Endothelial cell of umbilical vein (primary cell): ENCODE results near the gene PLCD1. TPM values are rescaled to one million over a fixed set of nuclear protein-coding genes. Genes with fewer than 3 reads are reported as not detected.

Experiments used
- BruUV-seq: library from RNA; stranded (reverse); fragments of 400-500 nt; replicated peaks from 2 replicates; lab custom pipeline; 2021; lab: Mats Ljungman, UMichigan
- CTCF ChIA-PET: fragments of 300-600, 350-600 bp; sonication (Branson Sonifier 250); formaldehyde crosslinking; loops from one replicate; lab custom pipeline; 2021; ENCODE audit warnings: antibody characterized with exemption, inconsistent platforms; lab: Charles Lee
- POLR2A ChIA-PET: fragments of 300-600, 350-600 bp; sonication (Branson Sonifier 250); formaldehyde crosslinking; loops from one replicate; lab custom pipeline; 2021; ENCODE audit warnings: antibody characterized with exemption, inconsistent platforms; lab: Charles Lee
- DNase-seq: peaks from one replicate; pipeline ENCODE4 v3.0.0-alpha.2; 2011; ENCODE audit warnings: low read depth, low spot score
- FAIRE-seq: peaks from 2 replicates; lab custom pipeline; 2011; peaks lifted over from hg19 to GRCh38; lab: Jason Lieb, UNC
- H2AFZ ChIP-seq: 2 replicates; pipeline ENCODE4 v1.6.0; 2012; ENCODE audit warnings: low read depth, low read length, control low read depth, inconsistent platforms
- H3K27ac ChIP-seq: 2 replicates; pipeline ENCODE4 v1.5.1; 2011; ENCODE audit warnings: low read depth, mild to moderate bottlenecking, control low read depth, low read length, moderate library complexity; ENCODE audit not compliant: insufficient read depth
- H3K27me3 ChIP-seq, 2 experiments: 2 replicates each; pipeline versions ENCODE4 v1.6.0 to v1.6.1; 2011; ENCODE audit warnings: low read length in 2 of 2, mixed read lengths in 1 of 2; ENCODE audit not compliant: control insufficient read depth in 2 of 2, insufficient read depth in 2 of 2
- H3K36me3 ChIP-seq, 2 experiments: 2 replicates in 1 of 2; 3 replicates in 1 of 2; pipeline ENCODE4 v1.5.1; 2011; ENCODE audit warnings: low read length in 2 of 2, mild to moderate bottlenecking in 1 of 2, moderate library complexity in 1 of 2; ENCODE audit not compliant: control insufficient read depth in 2 of 2, insufficient read depth in 2 of 2; ENCODE audit errors: extremely low read depth in 1 of 2
- H3K4me1 ChIP-seq: 3 replicates; pipeline ENCODE4 v1.5.1; 2011; ENCODE audit warnings: mild to moderate bottlenecking, low read length; ENCODE audit not compliant: control insufficient read depth, insufficient read depth; ENCODE audit errors: extremely low read depth
- H3K4me2 ChIP-seq: 2 replicates; pipeline ENCODE4 v1.6.1; 2011; ENCODE audit warnings: low read length, control low read depth, mixed read lengths; ENCODE audit not compliant: insufficient read depth
- H3K4me3 ChIP-seq, 3 experiments: fragments of 200-600 bp in 1 of 3; sonication (generic), shearing (Covaris generic) in 1 of 3; replicated peaks in 1 of 3; 2 replicates each; pipeline ENCODE4 v1.5.1; 2011 to 2016; ENCODE audit warnings: control low read depth in 3 of 3, low read length in 3 of 3, mild to moderate bottlenecking in 2 of 3, inconsistent platforms in 1 of 3, low read depth in 1 of 3, moderate library complexity in 1 of 3; ENCODE audit not compliant: insufficient read depth in 1 of 3
- H3K79me2 ChIP-seq: 2 replicates; pipeline ENCODE4 v1.6.0; 2012; ENCODE audit warnings: low read length, inconsistent platforms; ENCODE audit not compliant: control insufficient read depth, insufficient read depth
- H3K9ac ChIP-seq: replicated peaks from 2 replicates; pipeline ENCODE3; 2011; ENCODE audit warnings: low read length, control low read depth; ENCODE audit not compliant: insufficient read depth; ENCODE audit errors: extremely low read depth
- H3K9me1 ChIP-seq: replicated peaks from 3 replicates; pipeline ENCODE4 v1.6.0; 2011; ENCODE audit warnings: mild to moderate bottlenecking, low read length; ENCODE audit not compliant: control insufficient read depth, insufficient read depth; ENCODE audit errors: extremely low read depth
- H3K9me3 ChIP-seq: replicated peaks from 2 replicates; pipeline ENCODE4 v1.5.1; 2012; ENCODE audit warnings: low read length, inconsistent platforms; ENCODE audit not compliant: control insufficient read depth, insufficient read depth
- H4K20me1 ChIP-seq: replicated peaks from 2 replicates; pipeline ENCODE3; 2011; ENCODE audit warnings: mild to moderate bottlenecking, low read length; ENCODE audit not compliant: control insufficient read depth, insufficient read depth; ENCODE audit errors: extremely low read depth
- MYC ChIP-seq: IDR thresholded peaks from one replicate; pipeline ENCODE4 v1.6.1; 2011; ENCODE audit warnings: mild to moderate bottlenecking, low read depth, low read length
- POLR2AphosphoS5 ChIP-seq: IDR thresholded peaks from 2 replicates; pipeline ENCODE4 v1.6.1; 2012; ENCODE audit warnings: low read depth, mild to moderate bottlenecking, control low read depth, low read length, moderate library complexity; ENCODE audit not compliant: insufficient read depth
- dilution Hi-C: fragments of 300-500 bp; cut with MboI; formaldehyde crosslinking; loops from one replicate; pipeline ENCODE4 v1.15.0; 2019; ENCODE audit warnings: low sequenced_read_pairs; ENCODE audit not compliant: extremely low pct_ligation_motif_present
- intact Hi-C: fragments of 100-400 bp; cut with micrococcal nuclease; formaldehyde crosslinking; loops from one replicate; pipeline ENCODE4 v1.10.0; 2022
- polyA plus RNA-seq, 4 experiments: library from polyadenylated mRNA; depleted of rRNA in 3 of 4; stranded (reverse) in 3 of 4; unstranded in 1 of 4; fragments of >200 nt; gene quantifications; 2 replicates each; pipeline versions ENCODE4 v1.2.1 to v1.2.3, GENCODE V29; 2011 to 2012; ENCODE audit warnings: missing spikeins in 1 of 4
- total RNA-seq: library from RNA; stranded (reverse); gene quantifications from 2 replicates; pipeline ENCODE4 v1.2.3, GENCODE V29; 2021
- TF ChIP-seq, protein P1 (sequence below), 2 donors: IDR thresholded peaks; 1 replicate in 1 of 2; 2 replicates in 1 of 2; pipeline ENCODE4 v1.5.1; 2011; ENCODE audit warnings: low read length in 2 of 2, mild to moderate bottlenecking in 2 of 2, moderate library complexity in 2 of 2, control low read depth in 1 of 2, inconsistent platforms in 1 of 2, low read depth in 1 of 2; ENCODE audit not compliant: insufficient read depth in 1 of 2; ENCODE audit errors: extremely low read depth in 1 of 2
- TF ChIP-seq, protein P2 (sequence below): IDR thresholded peaks from 2 replicates; pipeline ENCODE4 v1.6.1; 2011; ENCODE audit not compliant: insufficient read depth, insufficient read length

Gene PLCD1
- total and polyA plus RNA-seq, 2 donors (not counting 3 experiments of a cell fraction or from before 2014, with no cell fraction given), result 12.6 to 15.3 TPM

GRCh38 chr3:37996785-37997301 lies 32.6 kb downstream of the PLCD1 start:
- no TSS peak for BruUV-seq
- no peak overlapping the region for H2AFZ ChIP-seq
- intact Hi-C loops, result no loop called here
- peak; percentile 97 for FAIRE-seq
- H3K79me2 ChIP-seq, result no peaks in the 10 kb centered on the region
- H3K36me3 ChIP-seq, result peaks cover 0 to 3% of the 10 kb centered on the region in 2 experiments
- ChIA-PET CTCF (interaction anchor here (0.6 to 1.6 kb wide), 27 partner anchors 12 to 654 kb away, joined by 3 to 68 read pairs (median 4); partner anchors contain the start of genes ACAA1, PLCD1 and XYLB), POLR2A (no interaction called here)
- DNase-seq, result peak; percentile 84
- TF ChIP-seq, protein P1, sequence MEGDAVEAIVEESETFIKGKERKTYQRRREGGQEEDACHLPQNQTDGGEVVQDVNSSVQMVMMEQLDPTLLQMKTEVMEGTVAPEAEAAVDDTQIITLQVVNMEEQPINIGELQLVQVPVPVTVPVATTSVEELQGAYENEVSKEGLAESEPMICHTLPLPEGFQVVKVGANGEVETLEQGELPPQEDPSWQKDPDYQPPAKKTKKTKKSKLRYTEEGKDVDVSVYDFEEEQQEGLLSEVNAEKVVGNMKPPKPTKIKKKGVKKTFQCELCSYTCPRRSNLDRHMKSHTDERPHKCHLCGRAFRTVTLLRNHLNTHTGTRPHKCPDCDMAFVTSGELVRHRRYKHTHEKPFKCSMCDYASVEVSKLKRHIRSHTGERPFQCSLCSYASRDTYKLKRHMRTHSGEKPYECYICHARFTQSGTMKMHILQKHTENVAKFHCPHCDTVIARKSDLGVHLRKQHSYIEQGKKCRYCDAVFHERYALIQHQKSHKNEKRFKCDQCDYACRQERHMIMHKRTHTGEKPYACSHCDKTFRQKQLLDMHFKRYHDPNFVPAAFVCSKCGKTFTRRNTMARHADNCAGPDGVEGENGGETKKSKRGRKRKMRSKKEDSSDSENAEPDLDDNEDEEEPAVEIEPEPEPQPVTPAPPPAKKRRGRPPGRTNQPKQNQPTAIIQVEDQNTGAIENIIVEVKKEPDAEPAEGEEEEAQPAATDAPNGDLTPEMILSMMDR (IDR thresholded peaks at IDR 0.05; ENCODE audit: extremely low read depth in 1 of 2, insufficient read depth in 1 of 2, low read depth in 1 of 2, low read length in 2 of 2), result peak; percentile 90
- TF ChIP-seq POLR2AphosphoS5 (no peak), MYC (peak; percentile 98)
- TF ChIP-seq, protein P2, sequence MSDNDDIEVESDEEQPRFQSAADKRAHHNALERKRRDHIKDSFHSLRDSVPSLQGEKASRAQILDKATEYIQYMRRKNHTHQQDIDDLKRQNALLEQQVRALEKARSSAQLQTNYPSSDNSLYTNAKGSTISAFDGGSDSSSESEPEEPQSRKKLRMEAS, result peak; percentile 98
- no peak overlapping the region for H3K27ac ChIP-seq
- peaks cover 15% of the 10 kb centered on the region for H3K4me1 ChIP-seq
- dilution Hi-C loops, result no loop called here
- no peak overlapping the region for H3K4me3 ChIP-seq
- H4K20me1 ChIP-seq, result no peaks in the 10 kb centered on the region
- H3K9me1 ChIP-seq, result no peaks in the 10 kb centered on the region
- no peaks in the 10 kb centered on the region for H3K9me3 ChIP-seq
- no peak overlapping the region for H3K4me2 ChIP-seq
- H3K9ac ChIP-seq, result no peak overlapping the region
- no peaks in the 10 kb centered on the region for H3K27me3 ChIP-seq
